GM12878 (cell line): Measurements from ENCODE around the gene TMIGD2.

Experiments
- CHD2 ChIP-seq: IDR thresholded peaks from 2 replicates; pipeline ENCODE4 v1.6.1; 2011; ENCODE audit warnings: low read depth, low read length, improper control_type of control experiment, borderline replicate concordance
- CREB1 ChIP-seq: IDR thresholded peaks from 2 replicates; pipeline ENCODE4 v1.6.1; 2012; ENCODE audit warnings: low read depth, mild to moderate bottlenecking, inconsistent platforms
- EZH2 ChIP-seq: IDR thresholded peaks from 2 replicates; pipeline ENCODE4 v1.6.1; 2012; ENCODE audit warnings: low read depth, mild to moderate bottlenecking, control low read depth, inconsistent platforms, low read length, borderline replicate concordance; ENCODE audit not compliant: control insufficient read depth
- GABPA ChIP-seq: IDR thresholded peaks from 2 replicates; pipeline ENCODE4 v1.6.1; 2014; ENCODE audit warnings: antibody characterized with exemption, low read depth, mild to moderate bottlenecking, inconsistent platforms
- HCFC1 ChIP-seq: fragments of 150-350 bp; IDR thresholded peaks from 2 replicates; pipeline ENCODE4 v1.6.1; 2014; ENCODE audit warnings: low read length
- MAX ChIP-seq: IDR thresholded peaks from 2 replicates; pipeline ENCODE4 v1.6.1; 2012; ENCODE audit warnings: low read depth, low read length, improper control_type of control experiment
- POLR2A ChIP-seq: IDR thresholded peaks from 2 replicates; pipeline ENCODE4 v1.6.1; 2011; ENCODE audit warnings: low read depth, mild to moderate bottlenecking, low read length
- RAD21 ChIP-seq: IDR thresholded peaks from 2 replicates; pipeline ENCODE4 v1.6.1; 2011; ENCODE audit warnings: mild to moderate bottlenecking, low read depth, low read length, moderate library complexity; ENCODE audit not compliant: insufficient read depth
- SMAD1 ChIP-seq: fragments of 450-650 bp; IDR thresholded peaks from 2 replicates; pipeline ENCODE4 v1.6.1; 2018; ENCODE audit warnings: mild to moderate bottlenecking, low read depth; ENCODE audit not compliant: partially characterized antibody
- TBL1XR1 ChIP-seq: IDR thresholded peaks from 2 replicates; pipeline ENCODE4 v1.6.1; 2012; ENCODE audit warnings: low read depth, low read length, improper control_type of control experiment
- TCF7 ChIP-seq: IDR thresholded peaks from 2 replicates; pipeline ENCODE4 v1.6.1; 2014; ENCODE audit warnings: antibody characterized with exemption, borderline replicate concordance
- TF ChIP-seq, protein P1 (sequence below), 3 experiments: IDR thresholded peaks in 2 of 3; conservative IDR thresholded peaks in 1 of 3; 2 replicates each; pipeline ENCODE4 v1.5.1; 2011; ENCODE audit warnings: low read depth in 3 of 3, low read length in 3 of 3, mild to moderate bottlenecking in 3 of 3, control low read depth in 2 of 3, moderate library complexity in 2 of 3, inconsistent platforms in 1 of 3, mixed read lengths in 1 of 3; ENCODE audit not compliant: control insufficient read depth in 2 of 3, insufficient read depth in 1 of 3; ENCODE audit errors: extremely low read depth in 1 of 3
- TF ChIP-seq, protein P2 (sequence below): IDR thresholded peaks from 2 replicates; pipeline ENCODE4 v1.6.1; 2012; ENCODE audit warnings: low read depth, low read length, improper control_type of control experiment

DNA sequence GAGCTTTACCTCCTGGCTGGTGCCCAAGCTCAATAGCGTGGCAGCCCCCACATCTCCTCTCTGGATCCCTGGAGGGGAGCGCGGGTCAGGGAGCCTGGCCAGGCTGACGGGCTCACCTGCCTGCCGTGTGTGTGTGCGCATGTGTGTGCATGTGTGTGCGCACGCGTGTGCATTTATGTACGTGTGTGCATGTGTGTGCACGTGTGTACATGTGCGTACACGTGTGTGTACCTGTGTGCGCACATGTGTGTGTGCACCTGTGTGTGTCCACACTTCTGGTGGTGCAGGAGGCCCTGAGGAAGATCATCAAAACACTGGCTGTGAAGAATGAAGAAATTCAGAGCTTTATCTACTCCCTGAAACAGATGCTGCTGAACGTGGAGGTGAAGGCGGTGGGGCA, 3.5 kb upstream of the TMIGD2 start:
- no peak for TF ChIP-seq SMAD1
- TF ChIP-seq, protein P1, sequence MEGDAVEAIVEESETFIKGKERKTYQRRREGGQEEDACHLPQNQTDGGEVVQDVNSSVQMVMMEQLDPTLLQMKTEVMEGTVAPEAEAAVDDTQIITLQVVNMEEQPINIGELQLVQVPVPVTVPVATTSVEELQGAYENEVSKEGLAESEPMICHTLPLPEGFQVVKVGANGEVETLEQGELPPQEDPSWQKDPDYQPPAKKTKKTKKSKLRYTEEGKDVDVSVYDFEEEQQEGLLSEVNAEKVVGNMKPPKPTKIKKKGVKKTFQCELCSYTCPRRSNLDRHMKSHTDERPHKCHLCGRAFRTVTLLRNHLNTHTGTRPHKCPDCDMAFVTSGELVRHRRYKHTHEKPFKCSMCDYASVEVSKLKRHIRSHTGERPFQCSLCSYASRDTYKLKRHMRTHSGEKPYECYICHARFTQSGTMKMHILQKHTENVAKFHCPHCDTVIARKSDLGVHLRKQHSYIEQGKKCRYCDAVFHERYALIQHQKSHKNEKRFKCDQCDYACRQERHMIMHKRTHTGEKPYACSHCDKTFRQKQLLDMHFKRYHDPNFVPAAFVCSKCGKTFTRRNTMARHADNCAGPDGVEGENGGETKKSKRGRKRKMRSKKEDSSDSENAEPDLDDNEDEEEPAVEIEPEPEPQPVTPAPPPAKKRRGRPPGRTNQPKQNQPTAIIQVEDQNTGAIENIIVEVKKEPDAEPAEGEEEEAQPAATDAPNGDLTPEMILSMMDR (IDR thresholded peaks at IDR 0.05 in 2 of 3, conservative IDR thresholded peaks at IDR 0.05 in 1 of 3; ENCODE audit: control insufficient read depth in 2 of 3, extremely low read depth in 1 of 3, insufficient read depth in 1 of 3, low read depth in 3 of 3, low read length in 3 of 3) = no peak
- TF ChIP-seq HCFC1 = no peak
- no peak for TF ChIP-seq GABPA
- no peak for TF ChIP-seq MAX
- TF ChIP-seq RAD21 = no peak
- no peak for TF ChIP-seq EZH2
- no peak for TF ChIP-seq TCF7
- TF ChIP-seq, protein P2, sequence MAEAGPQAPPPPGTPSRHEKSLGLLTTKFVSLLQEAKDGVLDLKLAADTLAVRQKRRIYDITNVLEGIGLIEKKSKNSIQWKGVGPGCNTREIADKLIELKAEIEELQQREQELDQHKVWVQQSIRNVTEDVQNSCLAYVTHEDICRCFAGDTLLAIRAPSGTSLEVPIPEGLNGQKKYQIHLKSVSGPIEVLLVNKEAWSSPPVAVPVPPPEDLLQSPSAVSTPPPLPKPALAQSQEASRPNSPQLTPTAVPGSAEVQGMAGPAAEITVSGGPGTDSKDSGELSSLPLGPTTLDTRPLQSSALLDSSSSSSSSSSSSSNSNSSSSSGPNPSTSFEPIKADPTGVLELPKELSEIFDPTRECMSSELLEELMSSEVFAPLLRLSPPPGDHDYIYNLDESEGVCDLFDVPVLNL = no peak
- no peak for TF ChIP-seq CREB1
- no peak for TF ChIP-seq TBL1XR1
- no peak for TF ChIP-seq CHD2
- TF ChIP-seq POLR2A = no peak
